Prostate gland (tissue), 2 donors: ENCODE measurements around the gene ZNF20.

Experiments
- CTCF ChIP-seq, 4 experiments: fragments of 200-600 bp in 2 of 4; fragments of 450-650 bp in 2 of 4; sonication (generic) in 2 of 4; IDR thresholded peaks; 1 replicate in 3 of 4; 2 replicates in 1 of 4; pipeline ENCODE4 v1.5.1; 2016 to 2019; ENCODE audit warnings: antibody characterized with exemption in 4 of 4, mild to moderate bottlenecking in 2 of 4, moderate library complexity in 2 of 4
- POLR2A ChIP-seq: fragments of 450-650 bp; IDR thresholded peaks from one replicate; pipeline ENCODE4 v1.6.1; 2016; ENCODE audit warnings: antibody characterized with exemption, mild to moderate bottlenecking
- POLR2AphosphoS5 ChIP-seq: sonication (generic); formaldehyde crosslinking; IDR thresholded peaks from one replicate; pipeline ENCODE4 v1.6.1; 2017; ENCODE audit warnings: antibody characterized with exemption

- TF ChIP-seq POLR2A (no peak), CTCF (IDR thresholded peaks at IDR 0.05) (no peak), POLR2AphosphoS5 (no peak)
These were observed 54.9 kb downstream of the ZNF20 start for GRCh38 chr19:12085074-12085818.
